AG08395 (cell line): ENCODE data around the gene SHC2.
A peak's percentile ranks its signal among the peaks of the same experiment; 100 is the strongest.
"Not testable (repeated sequence)": the region's sequence is repeated elsewhere in the genome, so short reads cannot be mapped to it uniquely, and the experiment has no call there.

Experiments used
- DNase-seq: peaks from one replicate; pipeline ENCODE4 v3.0.0; 2012; ENCODE audit warnings: mixed read lengths, low spot score

SHC2 gene

GRCh38 chr19:491146-491741 lies 30.4 kb upstream of the SHC2 start:
- no peak for DNase-seq

GRCh38 chr19:489418-490196 lies 28.8 kb upstream of the SHC2 start:
- peak; percentile 50 for DNase-seq

GRCh38 chr19:488505-489417 lies 27.9 kb upstream of the SHC2 start:
- DNase-seq, result peak; percentile 99

- no peak for DNase-seq
Measured at GRCh38 chr19:485583-486236, 24.9 kb upstream of the SHC2 start.

- DNase-seq, result no peak
Measured at GRCh38 chr19:485077-485476, 24.2 kb upstream of the SHC2 start.

GRCh38 chr19:484494-484893 lies 23.7 kb upstream of the SHC2 start:
- no peak for DNase-seq

- DNase-seq, result no peak
Measured at GRCh38 chr19:483332-484072, 22.7 kb upstream of the SHC2 start.

GRCh38 chr19:482186-483041 lies 21.6 kb upstream of the SHC2 start:
- DNase-seq, result no peak

- DNase-seq, result not testable (repeated sequence)
Measured at GRCh38 chr19:481100-481499, 20.3 kb upstream of the SHC2 start.

GRCh38 chr19:480016-480855 lies 19.4 kb upstream of the SHC2 start:
- DNase-seq, result peak; percentile 85

- DNase-seq, result no peak
Measured at GRCh38 chr19:478976-479375, 18.1 kb upstream of the SHC2 start.

- no peak for DNase-seq
Measured at GRCh38 chr19:478236-478903, 17.5 kb upstream of the SHC2 start.

GRCh38 chr19:475360-475759 lies 14.5 kb upstream of the SHC2 start:
- no peak for DNase-seq

- DNase-seq, result no peak
Measured at GRCh38 chr19:474126-475078, 13.6 kb upstream of the SHC2 start.

GRCh38 chr19:472005-472858 lies 11.4 kb upstream of the SHC2 start:
- DNase-seq, result no peak

GRCh38 chr19:470701-471100 lies 9.9 kb upstream of the SHC2 start:
- DNase-seq, result no peak

GRCh38 chr19:469833-470232 lies 9.0 kb upstream of the SHC2 start:
- DNase-seq, result no peak
